ENCODE data around the gene ABL1.

Gene ABL1

DNA sequence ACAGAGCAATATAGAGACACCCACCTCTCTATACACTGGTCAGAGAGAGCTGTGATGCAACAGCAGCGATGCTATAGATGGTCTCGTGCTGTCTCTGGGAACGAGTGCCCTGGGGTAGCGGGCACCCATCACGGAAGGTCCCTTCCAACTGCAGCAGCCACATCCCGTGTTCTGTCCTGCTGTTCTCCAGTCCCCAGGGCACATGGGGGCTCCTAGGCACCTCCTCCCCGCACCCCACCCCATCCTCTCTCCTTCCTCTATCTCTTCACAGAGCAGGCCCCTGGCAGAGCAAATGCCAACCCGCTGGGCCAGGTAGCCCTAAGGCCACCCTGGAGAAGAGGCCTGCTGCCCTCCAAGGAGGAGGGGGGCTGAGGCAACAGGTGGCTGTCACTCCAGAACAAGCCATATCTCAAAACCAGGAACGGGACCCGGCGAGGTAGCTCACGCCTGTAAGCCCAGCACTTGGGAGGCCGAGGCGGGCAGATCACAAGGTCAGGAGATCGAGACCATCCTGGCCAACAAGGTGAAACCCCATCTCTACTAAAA lies 95.8 kb downstream of the ABL1 start:
- Histone ChIP-seq H3K27ac (ENCODE audit: low read length) (no peak overlapping the region), H3K9me3 (ENCODE audit: control insufficient read depth, low read depth, low read length) (no peaks in the 10 kb centered on the region), H3K36me3 (ENCODE audit: control insufficient read depth, low read depth, low read length) (no peaks in the 10 kb centered on the region), H3K27me3 (ENCODE audit: control insufficient read depth, insufficient read depth, low read length) (no peaks in the 10 kb centered on the region), H3K4me3 (ENCODE audit: low read length) (no peak overlapping the region), H3K9ac (ENCODE audit: low read length) (no peak overlapping the region), H3K4me1 (ENCODE audit: control insufficient read depth, low read depth, low read length) (peaks cover 10% of the 10 kb centered on the region)

DNA sequence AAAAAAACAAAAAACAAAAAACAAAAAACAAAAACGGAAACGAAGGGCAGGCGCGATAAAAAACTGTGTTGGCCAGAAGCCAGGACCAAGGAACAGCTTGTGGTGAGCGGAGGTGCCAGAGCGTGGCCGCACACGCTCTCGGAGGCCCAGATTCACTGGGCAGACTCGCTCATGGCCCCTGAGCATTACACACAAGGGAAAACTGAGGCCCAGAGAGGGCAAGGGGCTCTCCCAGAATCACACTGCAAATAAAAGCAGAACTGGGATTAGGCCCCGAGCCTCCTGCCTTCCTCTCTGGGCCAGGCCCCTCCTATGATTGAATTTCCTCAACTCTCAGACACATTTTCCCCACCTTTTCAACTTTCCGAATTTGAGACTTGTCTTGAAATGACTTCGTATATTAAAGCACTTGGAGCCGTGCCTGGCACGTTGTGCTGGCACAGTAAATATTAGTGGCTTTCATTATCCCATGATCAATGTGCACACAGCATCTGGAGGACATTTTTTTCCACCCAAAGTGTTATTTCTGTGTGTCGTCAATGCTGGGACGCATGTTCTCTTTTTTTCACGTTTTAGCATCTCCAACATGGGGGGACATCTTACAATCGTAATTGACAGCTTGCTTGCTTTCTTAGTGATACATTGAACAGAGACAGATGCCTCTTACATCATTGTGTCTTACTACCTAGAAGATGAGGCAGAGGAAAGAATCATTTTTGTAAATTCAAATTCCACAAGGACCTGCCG lies 96.6 kb downstream of the ABL1 start:
- Histone ChIP-seq H3K27ac (ENCODE audit: low read length) (no peak overlapping the region), H3K9me3 (ENCODE audit: control insufficient read depth, low read depth, low read length) (no peaks in the 10 kb centered on the region), H3K4me1 (ENCODE audit: control insufficient read depth, low read depth, low read length) (peaks cover 18% of the 10 kb centered on the region), H3K36me3 (ENCODE audit: control insufficient read depth, low read depth, low read length) (no peaks in the 10 kb centered on the region), H3K9ac (ENCODE audit: low read length) (no peak overlapping the region), H3K27me3 (ENCODE audit: control insufficient read depth, insufficient read depth, low read length) (no peaks in the 10 kb centered on the region), H3K4me3 (ENCODE audit: low read length) (no peak overlapping the region)

DNA sequence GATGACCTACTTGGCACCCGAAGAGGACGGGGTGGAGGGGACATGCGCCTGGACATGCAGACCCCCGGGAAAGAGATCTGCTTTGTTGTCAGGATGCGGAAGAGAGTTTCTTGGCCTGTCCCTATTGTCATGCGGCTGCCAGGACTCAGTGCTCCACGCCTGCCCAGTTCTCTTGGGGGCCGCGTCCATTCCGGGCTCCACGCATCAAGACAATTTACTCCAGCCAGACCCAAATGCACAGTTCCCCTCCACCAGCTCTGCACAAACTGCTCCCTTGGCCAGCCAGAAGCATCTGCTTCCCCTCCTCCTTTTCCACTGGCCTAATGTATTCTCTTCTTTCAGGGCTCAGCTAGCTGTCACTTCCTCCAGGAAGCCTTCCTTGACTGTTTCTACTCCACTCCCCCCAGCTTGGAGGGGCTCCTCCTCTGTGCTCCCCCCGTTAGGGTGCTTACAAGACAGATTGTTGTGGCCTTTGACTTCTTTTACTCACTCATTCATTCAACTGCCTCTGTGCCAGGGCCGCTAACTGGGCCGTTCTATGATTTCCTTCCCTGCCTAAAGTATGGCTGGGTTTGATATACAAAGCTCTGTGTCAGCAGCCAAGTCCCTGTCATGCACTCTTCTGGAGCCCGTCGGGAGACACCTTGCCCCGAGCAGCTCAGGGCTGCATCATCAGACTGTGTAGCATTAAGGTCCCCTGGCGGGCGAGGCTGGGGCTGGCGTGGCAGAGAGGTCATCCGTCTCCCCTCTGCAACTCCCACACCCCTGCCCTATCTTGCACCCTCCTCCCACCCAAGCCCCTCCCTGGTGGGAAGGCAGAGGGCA lies 97.4 kb downstream of the ABL1 start:
- Histone ChIP-seq H3K27ac (ENCODE audit: low read length) (no peak overlapping the region), H3K9me3 (ENCODE audit: control insufficient read depth, low read depth, low read length) (no peaks in the 10 kb centered on the region), H3K9ac (ENCODE audit: low read length) (no peak overlapping the region), H3K36me3 (ENCODE audit: control insufficient read depth, low read depth, low read length) (no peaks in the 10 kb centered on the region), H3K27me3 (ENCODE audit: control insufficient read depth, insufficient read depth, low read length) (peaks cover 6% of the 10 kb centered on the region), H3K4me3 (ENCODE audit: low read length) (no peak overlapping the region), H3K4me1 (ENCODE audit: control insufficient read depth, low read depth, low read length) (peaks cover 23% of the 10 kb centered on the region)

DNA sequence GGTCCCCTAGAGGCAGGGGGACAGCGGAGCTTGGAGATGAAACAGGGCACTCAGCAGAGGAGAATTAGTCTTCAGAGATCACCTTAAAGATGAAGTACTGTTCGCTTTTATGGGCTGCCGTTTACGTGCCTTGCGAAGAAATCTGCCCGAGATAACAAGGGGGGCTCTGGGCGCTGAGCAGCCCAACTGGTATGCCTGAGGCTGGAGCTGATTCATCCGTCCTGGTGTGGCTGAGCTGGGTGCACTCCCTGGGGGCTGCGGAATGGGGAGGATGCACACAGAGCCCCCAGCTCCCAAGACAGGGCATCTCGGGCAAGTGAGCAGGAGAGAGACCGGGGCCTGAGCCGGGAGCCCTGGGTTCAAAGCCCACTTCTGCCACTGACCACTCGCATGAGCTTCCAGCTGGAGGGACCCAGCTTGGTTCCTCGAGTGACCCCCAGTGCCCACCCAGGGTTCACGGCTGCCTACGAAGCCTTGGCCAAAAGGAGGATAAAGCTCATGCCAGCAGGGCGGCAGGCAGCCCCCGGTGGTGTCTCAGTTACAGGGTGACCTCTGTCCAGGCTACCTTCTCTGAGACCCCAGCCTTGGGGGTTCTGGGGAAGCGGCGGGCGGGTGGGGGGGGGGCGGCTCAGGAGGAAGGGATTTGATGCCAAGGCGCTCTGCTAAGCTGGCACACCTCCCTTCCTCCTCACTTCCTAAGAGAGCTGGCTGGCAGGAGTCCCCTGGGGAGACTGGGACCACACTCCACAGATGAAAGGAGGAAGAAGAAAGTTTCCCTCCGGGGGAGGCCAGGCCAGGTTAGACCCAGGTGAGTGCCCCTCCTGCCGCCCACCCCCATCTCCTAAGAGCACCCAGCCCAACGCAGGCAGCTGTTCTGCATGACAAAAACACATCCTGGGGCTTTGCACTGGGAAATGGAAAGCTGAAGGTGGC lies 98.3 kb downstream of the ABL1 start:
- Histone ChIP-seq H3K4me3 (ENCODE audit: low read length) (no peak overlapping the region), H3K27ac (ENCODE audit: low read length) (no peak overlapping the region), H3K27me3 (ENCODE audit: control insufficient read depth, insufficient read depth, low read length) (peaks cover 15% of the 10 kb centered on the region), H3K36me3 (ENCODE audit: control insufficient read depth, low read depth, low read length) (no peaks in the 10 kb centered on the region), H3K9ac (ENCODE audit: low read length) (no peak overlapping the region), H3K9me3 (ENCODE audit: control insufficient read depth, low read depth, low read length) (no peaks in the 10 kb centered on the region), H3K4me1 (ENCODE audit: control insufficient read depth, low read depth, low read length) (peaks cover 23% of the 10 kb centered on the region)

DNA sequence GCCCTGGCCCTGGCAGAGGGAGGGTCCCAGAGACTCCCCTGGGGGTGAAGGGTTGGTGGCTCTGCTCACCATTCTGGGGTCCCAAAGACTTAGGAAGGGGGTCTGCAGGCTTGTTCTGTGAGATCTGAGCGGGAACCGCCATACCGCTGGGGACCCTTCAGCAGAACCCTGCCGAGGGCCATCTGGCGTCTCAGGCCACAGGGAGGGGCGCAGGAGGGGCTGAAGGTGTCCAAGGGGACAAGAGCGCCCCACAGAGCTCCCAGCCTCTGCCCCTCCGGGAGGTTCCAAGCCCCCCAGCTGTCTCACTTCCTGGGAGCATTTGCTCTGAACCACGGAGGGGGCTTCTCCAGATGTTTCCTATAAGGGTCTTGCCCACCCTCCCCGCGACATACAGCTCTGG lies 99.2 kb downstream of the ABL1 start:
- Histone ChIP-seq H3K27me3 (ENCODE audit: control insufficient read depth, insufficient read depth, low read length) (peaks cover 21% of the 10 kb centered on the region), H3K27ac (ENCODE audit: low read length) (no peak overlapping the region), H3K4me3 (ENCODE audit: low read length) (no peak overlapping the region), H3K9me3 (ENCODE audit: control insufficient read depth, low read depth, low read length) (no peaks in the 10 kb centered on the region), H3K9ac (ENCODE audit: low read length) (no peak overlapping the region), H3K4me1 (ENCODE audit: control insufficient read depth, low read depth, low read length) (peaks cover 23% of the 10 kb centered on the region), H3K36me3 (ENCODE audit: control insufficient read depth, low read depth, low read length) (no peaks in the 10 kb centered on the region)

DNA sequence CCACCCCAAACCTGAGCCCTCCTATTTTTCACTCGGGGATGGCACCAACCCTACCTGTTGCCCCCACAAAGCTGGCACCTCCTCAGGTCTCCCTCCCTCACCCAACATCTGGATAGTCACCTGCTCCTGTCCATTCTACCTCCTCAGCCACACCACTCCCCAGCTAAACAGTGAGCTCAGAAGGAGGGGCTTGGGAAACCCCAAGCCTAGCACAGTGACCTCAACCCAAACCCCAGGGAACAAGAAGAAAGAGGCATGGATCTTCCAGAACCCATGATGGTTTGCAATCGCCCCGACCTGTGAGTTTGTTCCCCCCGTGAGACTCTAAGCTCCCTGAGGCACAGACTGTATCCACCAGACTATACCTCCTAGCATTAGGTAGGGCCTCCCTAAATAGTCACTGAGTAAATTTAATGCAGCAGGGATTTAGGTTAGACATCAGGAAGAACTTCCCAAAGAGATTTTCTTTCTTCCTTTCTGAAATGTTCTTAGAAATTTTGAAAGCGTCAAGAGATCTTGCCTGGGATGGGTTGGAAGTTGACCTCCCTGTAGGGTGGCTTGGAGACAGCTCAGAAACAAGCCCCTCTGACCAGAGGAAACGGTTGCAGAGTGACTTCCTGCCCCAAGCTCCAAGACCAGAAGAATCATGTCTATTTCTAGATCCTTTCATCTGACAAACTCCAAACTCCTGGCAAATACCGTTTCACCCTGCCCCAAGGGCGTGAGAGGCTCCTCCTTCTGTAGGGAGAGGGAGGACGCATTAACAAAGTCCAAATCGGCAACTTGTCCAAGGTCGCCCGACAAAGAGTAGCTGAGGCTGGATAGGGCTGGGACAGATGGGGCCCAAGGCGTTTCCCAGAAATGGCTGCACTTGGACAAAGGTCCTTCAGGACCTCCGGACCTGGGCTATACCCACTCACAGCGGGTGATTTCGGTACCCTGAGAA lies 99.9 kb downstream of the ABL1 start:
- Histone ChIP-seq H3K27me3 (ENCODE audit: control insufficient read depth, insufficient read depth, low read length) (peaks cover 29% of the 10 kb centered on the region), H3K4me3 (ENCODE audit: low read length) (no peak overlapping the region), H3K4me1 (ENCODE audit: control insufficient read depth, low read depth, low read length) (peaks cover 23% of the 10 kb centered on the region), H3K9ac (ENCODE audit: low read length) (no peak overlapping the region), H3K27ac (ENCODE audit: low read length) (no peak overlapping the region), H3K36me3 (ENCODE audit: control insufficient read depth, low read depth, low read length) (no peaks in the 10 kb centered on the region), H3K9me3 (ENCODE audit: control insufficient read depth, low read depth, low read length) (no peaks in the 10 kb centered on the region)

DNA sequence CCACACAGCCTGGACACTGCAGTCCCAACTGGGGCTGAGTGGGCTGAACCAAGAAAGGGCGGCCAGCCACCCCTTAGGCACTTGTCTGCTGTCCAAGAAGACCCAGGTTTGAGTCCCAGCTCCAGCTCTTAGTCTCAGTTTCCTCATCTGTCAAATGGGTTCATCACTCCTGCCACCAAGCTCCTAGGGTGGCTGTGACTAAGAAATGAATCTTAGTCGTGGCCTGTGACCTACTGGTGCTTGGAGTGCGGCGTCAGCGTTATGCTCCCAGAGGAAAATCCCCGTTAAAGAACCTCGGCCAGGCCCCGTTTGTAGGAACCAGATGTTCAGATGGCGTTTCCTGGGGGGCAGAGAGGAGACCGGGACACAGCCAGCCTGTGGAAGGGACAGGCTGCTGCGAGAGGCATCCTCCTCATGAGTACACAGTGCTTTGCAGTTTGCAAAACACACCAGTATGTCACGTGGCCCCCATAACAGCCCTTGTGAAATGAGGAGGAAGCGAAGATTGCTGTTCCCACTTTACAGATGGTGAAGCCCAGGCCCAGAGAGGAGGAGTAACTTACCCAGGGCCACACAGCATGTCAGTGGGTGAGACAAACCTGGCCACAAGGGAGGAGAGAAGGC lies 100.7 kb downstream of the ABL1 start:
- Histone ChIP-seq H3K36me3 (ENCODE audit: control insufficient read depth, low read depth, low read length) (no peaks in the 10 kb centered on the region), H3K27me3 (ENCODE audit: control insufficient read depth, insufficient read depth, low read length) (peaks cover 37% of the 10 kb centered on the region), H3K27ac (ENCODE audit: low read length) (no peak overlapping the region), H3K9me3 (ENCODE audit: control insufficient read depth, low read depth, low read length) (no peaks in the 10 kb centered on the region), H3K9ac (ENCODE audit: low read length) (no peak overlapping the region), H3K4me1 (ENCODE audit: control insufficient read depth, low read depth, low read length) (peaks cover 23% of the 10 kb centered on the region), H3K4me3 (ENCODE audit: low read length) (no peak overlapping the region)

DNA sequence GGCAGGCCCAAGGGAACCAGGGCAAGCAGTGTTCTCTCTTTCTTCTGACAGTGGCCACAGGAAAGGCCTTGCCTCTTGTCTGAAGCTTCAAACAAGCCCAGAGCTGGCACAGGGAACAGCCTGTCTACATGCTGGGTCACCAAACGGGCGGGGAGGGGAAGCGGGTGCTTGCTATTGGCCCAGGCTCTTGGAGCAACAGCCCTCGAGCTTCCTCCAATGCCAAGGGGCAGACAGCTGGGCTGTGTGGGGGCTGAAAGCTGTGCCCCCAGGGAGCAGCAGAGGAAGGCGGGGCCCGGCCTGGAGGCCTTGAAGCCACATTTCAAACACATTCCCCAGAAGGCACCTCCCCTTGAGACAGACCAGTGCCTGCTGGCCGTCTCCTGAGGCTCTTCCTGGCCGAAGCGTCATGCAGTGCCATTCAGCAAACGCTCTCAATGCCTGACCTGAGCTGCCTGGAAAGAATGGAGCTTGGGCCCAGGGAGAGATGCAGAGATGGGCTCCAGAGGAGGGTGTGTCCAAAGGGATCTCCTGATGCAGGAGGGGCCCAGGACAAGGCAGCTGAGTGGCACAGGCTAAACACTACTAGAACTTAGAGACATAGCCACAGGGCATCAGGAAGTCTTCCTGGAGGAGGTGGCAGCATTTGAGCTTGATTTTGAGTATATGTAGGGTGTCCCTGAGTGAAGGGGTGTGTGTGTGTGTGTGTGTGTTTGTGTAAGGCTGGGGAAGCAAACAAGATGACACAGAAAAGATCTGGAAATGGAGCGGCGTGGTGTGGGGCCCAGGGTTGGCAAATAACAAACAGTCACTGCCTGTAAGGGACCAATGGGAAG lies 101.4 kb downstream of the ABL1 start:
- H3K36me3 ChIP-seq (ENCODE audit: control insufficient read depth, low read depth, low read length), result no peaks in the 10 kb centered on the region
- H3K27me3 ChIP-seq (ENCODE audit: control insufficient read depth, insufficient read depth, low read length), result peaks cover 43% of the 10 kb centered on the region

More for the DNA sequence above, 101.4 kb downstream of the ABL1 start:
- Histone ChIP-seq H3K9ac (ENCODE audit: low read length) (no peak overlapping the region), H3K4me3 (ENCODE audit: low read length) (no peak overlapping the region), H3K4me1 (ENCODE audit: control insufficient read depth, low read depth, low read length) (peaks cover 23% of the 10 kb centered on the region), H3K27ac (ENCODE audit: low read length) (no peak overlapping the region), H3K9me3 (ENCODE audit: control insufficient read depth, low read depth, low read length) (no peaks in the 10 kb centered on the region)

Measured in iPS-18a (cell line).